Activated CD8-positive, alpha-beta memory T cell treated with anti-CD3 and anti-CD28 coated beads, Interleukin-2, amount 50 U/mL, for 24 hours (primary cell): ENCODE measurements around the gene STAT5B.
"Not testable (repeated sequence)": the region's sequence is repeated elsewhere in the genome, so short reads cannot be mapped to it uniquely, and the experiment has no call there.

ENCODE experiments used
- DNase-seq: peaks from one replicate; pipeline ENCODE4 v3.0.0-alpha.2; 2020; ENCODE audit errors: extremely low read depth

Gene STAT5B

DNA sequence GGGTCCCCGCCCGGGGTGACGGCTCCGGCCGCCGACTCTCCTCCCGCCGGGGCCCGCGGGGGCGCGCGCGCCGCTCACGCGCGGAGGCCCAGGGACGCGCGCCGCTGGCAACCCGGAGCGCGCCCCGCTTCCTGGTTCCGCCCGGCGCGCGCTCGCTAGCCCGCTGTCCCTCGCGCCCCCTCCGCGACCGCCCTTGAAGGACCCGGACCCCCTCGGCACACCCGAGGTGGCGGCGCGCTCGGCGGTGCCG lies at the start of gene STAT5B:
TSS of gene STAT5B (minus strand) at position 33 of the 250 bp plus-strand sequence. CDS start 44,264 bp downstream, outside the sequence.
- no peak for DNase-seq

DNA sequence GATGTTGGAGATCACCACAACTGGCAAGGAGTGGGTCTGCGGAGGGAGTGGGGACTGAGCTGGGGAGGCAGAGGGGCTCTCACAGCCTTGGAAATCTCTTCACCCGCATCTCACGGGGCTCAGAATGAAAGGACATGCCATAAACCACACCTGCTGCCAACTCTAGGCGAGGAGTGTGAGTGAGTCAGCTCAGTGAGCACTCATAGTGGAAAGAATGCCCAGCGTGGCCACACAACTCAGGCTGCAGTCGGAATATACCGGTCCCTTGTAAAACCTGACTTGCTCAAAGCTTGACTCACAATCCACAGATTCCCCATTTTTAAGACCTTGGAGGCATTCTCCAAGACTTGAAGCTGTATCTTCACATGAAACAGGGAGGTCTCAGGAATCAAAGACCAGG lies 48.8 kb upstream of the STAT5B start:
- DNase-seq, result no peak

DNA sequence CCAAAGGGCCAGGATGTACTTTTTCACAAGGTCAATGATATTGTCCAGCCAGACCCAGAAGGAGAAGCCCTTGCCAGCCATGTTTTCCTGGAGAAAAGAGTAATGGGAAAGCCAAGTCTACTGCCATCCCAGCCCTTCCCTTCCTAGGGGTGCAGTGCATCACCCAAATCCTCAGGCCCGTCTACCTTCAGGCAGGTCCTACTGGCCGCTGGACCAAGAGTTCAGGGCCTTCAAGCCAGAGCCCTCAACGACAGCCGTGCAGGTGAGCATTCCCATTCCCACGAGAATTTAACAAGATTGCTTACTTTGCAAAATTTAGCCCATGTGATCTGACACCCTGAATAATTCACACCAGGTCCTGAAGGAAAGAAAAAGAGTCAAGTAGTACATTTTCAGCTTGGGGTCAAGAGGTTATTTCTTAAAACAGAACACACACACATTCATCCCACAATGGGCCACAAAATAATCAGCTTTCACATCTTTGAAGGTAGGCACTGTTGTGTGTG lies 47.1 kb upstream of the STAT5B start:
- DNase-seq, result no peak

DNA sequence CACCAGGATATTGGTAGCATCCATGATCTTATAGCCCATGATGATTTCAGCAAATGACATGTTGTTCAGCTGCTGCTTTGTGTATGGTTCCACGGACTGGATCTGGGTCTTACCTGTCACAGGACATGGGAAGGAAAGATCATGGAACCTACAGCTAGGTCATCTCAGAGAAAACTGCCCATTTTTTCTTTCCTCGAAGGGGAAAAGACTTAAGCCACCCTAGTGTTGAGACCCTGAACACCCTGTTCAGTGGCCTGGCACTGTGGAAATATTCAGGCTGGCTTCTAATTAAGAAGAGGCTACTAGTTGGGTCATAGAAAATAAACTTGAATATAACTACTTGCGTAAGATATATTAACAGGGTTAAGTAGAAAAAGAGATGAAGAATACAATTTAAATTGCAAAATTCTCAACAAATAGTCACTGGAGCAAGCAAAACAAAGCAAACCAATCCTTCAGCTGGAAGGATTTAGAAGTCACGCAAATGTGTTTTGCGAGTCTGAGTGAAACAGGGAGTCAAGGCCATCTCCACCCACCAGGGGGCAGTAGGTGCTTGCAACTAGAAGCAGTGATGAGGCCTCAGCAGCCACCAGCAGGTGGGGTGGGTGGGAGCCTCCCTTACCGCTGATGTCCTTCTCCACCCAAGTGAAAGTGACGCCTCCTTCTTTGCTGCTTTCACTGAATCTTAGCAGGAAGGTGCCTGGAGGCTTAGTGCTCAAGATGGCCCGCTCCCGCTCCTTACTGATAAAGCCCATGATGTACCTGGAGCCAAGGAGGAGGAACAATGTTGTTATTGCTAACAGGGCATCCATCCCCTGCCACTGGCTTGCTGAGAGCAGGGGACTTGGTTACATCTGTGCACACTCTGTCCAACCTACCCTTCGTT lies 46.4 kb upstream of the STAT5B start:
- peak; percentile 93 for DNase-seq

DNA sequence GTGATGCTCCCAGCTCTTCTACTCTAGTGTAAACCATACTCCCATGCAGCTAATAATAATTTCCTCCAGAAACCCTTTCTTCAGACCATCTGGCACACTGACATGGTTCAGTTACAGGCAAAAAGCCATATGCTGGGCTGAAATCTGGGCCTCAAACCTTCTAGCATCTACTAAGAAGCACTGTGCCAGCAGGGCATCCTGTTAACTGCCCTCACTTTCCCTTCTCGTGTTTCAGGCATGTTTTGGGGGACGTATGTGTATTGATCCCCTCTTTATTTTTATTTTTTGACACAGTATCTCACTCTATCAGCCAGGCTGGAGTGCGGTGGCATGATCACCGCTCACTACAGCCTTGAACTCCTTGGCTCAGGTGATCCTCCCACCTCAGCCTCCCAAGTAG lies 45.4 kb upstream of the STAT5B start:
- no peak for DNase-seq

DNA sequence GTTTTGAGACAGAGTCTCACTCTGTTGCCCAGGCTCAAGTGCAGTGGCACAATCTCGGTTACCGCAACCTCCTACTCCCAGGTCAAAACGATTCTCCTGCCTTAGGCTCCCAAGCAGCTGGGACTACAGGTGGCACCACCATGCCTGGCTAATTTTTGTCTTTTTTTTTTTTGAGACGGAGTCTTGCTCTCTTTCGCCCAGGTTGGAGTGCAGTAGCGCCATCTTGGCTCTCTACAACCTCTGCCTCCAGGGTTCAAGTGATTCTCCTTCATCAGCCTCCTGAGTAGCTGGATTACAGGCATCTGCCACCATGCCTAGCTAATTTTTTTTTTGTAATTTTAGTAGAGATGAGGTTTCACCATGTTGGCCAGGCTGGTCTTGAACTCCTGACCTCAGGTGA lies 41.8 kb upstream of the STAT5B start:
- DNase-seq, result not testable (repeated sequence)

DNA sequence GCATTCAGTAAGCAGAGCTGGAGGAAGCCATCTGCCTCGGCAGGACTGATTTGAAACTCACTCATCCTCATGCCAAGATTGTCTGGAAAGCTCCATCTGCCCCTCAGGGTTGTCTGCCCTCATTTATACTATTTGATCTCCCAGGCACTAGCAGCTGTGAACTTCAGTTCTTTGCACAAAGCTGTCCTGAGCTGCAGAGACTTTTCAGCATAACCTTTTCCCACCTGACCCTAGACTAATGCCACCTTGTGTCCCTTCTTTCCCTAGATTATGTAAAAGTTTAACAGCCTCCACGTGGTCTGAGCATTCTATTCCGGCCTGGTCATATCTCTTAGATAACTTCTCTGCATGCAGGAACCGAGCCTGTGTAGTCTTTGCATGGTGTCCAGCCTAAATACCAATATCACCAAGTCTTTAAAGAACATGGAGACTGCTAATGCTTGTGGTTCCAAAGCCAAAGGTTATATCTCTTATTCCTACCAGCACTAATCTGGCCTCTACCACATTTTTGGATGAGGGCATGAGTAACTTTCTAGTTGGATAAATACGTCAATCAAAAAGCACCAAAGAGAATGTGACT lies 41.2 kb upstream of the STAT5B start:
- no peak for DNase-seq

DNA sequence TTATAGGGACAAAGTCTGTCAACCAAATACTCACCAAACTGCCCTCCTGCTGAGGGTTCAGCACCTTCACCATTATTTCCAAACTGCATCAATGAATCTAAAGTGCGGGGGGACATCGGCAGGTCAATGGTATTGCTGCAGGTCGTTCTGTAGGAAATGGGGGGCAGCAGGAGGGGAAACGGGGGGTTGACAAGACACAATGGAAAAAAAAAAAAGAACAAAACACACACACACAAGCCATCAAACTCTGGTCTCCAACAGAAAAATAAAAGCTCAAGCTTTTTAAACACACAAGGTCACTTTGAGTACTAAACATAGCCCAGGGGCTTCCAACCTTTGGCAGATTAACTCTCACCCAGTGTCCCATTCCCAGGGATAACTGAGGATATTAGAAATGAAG lies 40.6 kb upstream of the STAT5B start:
- DNase-seq, result no peak

DNA sequence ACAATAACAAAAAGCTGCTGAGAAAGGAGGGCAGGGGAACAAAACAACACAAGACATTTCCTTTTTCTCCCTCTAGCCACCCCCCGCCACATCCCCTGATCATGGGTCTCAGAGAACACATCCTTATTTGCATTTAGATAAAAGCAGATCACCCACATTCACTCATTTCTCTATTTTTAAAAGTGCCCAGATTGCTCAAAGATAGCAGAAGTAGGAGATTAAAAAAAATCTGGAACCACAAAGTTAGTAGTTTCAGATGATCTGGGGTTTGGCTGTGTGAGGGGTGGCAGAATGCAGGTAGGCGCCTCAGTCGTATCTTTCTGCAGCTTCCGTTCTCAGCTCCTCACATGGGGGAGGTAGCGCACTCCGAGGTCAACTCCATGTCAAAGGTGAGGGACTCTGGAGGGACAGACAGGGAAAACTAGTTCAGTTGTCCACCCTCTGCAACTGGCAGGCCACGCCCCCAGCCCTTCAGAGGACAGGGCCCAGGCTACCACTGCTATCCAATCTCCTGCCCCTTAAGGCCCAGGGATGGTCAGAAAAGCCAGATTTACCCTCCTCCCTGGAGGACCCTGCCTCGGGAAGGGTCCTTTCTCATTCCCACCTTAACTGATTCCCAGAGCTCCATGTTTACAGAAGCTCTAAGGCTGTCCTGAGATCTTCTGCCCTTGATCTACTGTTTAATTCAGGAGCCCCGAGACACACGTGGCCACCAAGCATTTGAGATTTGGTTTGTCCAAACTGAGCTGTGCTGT lies 39.4 kb upstream of the STAT5B start:
- no peak for DNase-seq

DNA sequence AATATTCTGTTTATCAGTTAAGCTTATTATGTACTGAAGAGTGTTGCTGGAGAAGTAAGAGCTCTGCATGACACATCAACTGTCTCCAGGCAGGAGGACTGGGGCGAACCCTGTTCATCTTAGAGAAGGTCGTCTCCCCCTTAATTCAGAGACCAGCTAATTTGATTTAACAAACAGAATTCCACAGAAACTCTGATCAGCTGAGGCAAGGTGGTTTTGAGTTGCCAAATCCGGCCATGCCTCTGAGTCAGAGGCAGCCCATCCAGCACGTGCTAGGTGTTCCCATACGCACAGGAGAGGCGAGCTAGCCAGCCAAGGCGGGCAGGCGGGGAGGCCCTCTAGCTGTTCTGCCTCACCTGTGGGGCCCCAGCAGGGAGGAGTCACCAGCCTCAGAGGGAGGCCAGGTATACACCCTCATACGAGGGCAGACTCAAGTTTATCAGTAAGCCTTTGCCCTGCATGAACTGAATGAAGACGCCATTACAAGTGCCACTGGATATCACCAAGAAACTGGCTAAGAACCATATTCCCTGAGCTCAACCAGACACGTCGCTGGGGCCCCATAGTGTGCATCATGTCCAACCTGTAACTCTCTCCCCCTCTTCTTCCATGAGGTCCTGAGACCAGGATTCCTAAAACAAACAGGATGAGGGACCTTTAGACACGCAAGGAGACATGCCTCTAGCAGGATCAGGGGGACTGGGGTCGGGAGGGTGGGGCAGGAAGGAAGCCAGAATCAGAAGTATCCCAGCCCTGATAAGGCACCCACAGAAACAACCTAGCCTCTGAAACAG lies 37.8 kb upstream of the STAT5B start:
- no peak for DNase-seq

DNA sequence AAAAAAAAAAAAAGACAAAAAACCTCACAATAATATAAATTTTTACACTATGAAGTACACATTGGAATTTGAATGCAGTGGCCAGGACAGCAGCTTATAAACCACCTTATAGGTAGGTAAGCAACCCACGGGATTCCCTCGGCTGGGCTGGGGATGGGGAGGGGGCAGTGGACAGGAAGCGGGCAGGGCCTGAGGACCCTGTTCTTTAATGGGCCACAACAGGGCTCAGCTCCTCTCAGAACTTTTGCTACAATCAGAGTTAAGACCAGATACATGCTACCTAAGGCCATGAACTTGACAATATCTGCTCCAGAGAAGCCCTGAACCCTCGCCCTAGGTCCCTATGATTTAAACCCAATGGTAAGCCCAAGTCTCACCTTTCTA lies 37.2 kb upstream of the STAT5B start:
- no peak for DNase-seq

DNA sequence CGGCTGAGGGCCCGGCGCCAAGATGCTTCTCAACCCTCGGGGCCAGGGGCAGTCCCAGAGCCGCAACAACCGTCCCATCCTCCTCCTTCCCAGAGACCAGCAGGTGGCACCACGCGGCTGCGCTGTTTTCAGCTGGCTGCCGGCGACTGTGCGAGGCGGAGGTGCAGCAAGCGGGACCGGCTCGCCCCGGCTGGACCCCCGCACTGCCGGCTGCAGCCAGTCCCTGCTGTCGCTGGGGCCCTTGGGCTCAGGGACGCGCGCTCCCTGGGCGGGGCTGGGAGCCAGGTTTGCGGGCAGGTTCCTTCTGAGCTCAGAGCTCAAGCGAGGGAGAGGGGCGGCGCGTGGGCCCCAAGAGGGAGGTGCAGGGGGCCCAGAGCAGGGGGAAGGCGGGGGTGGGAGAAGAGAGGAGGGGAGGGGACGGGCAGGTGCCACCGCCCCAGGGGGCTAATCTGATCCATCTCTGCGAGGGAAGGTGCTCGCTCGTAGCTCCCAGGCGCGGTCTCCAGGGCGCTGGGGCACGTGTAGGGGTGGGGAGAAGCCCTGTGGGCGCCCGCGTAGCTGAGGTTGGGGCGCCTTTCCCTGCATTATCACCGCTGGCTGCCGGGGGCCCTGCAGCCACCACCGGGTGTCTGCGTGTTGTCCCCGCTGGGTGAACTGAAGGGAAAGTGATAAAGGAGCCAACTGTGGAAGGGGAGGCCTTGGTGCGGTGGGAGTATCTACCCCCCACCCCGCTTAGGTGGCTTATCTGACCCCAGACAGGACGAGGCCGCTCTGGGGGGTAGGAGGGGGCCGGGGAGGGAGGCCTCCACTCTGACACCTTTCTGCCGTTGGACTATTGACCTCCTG lies 36.3 kb upstream of the STAT5B start:
- DNase-seq, result peak; percentile 41

DNA sequence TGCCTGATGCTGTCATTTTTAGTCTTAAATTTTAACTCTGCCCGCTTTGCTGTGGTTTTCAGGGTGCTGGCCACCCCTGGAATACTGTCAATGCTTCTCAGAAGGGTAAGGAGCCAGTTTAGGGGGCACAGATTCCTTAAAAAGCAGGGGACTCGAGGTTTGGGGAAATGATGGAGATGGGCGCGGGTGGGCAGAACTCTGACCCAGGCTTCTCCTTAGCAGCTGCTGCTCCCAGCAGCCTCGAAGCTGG lies 35.8 kb upstream of the STAT5B start:
- no peak for DNase-seq

DNA sequence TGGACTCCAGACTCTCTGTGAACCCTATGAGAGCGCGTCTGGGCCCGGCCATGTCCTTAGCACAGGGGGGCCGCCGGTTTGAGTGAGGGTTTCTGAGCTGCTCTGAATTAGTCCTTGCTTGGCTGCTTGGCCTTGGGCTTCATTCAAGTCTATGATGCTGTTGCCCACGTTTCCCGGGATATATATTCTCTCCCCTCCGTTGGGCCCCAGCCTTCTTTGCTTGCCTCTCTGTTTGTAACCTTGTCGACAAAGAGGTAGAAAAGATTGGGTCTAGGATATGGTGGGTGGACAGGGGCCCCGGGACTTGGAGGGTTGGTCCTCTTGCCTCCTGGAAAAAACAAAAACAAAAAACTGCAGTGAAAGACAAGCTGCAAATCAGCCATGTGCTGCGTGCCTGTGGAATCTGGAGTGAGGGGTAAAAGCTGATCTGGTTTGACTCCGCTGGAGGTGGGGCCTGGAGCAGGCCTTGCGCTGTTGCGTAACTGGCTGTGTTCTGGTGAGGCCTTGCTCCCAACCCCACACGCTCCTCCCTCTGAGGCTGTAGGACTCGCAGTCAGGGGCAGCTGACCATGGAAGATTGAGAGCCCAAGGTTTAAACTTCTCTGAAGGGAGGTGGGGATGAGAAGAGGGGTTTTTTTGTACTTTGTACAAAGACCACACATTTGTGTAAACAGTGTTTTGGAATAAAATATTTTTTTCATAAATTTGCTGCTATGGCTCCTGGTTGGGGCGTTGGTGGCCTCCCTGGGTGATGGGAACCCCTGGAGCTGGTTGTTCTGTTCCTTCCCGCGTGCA lies 35.2 kb upstream of the STAT5B start:
- DNase-seq, result no peak

DNA sequence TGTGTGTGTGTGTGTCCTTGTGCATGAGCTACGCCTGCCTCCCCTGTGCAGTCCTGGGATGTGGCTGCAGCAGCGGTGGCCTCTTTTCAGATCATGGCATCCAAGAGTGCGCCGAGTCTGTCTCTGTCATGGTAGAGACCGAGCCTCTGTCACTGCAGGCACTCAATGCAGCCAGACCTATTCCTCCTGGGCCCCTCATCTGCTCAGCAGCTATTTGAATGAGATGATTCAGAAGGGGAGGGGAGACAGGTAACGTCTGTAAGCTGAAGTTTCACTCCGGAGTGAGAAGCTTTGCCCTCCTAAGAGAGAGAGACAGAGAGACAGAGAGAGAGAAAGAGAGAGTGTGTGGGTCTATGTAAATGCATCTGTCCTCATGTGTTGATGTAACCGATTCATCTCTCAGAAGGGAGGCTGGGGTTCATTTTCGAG lies 34.6 kb upstream of the STAT5B start:
- DNase-seq, result no peak

DNA sequence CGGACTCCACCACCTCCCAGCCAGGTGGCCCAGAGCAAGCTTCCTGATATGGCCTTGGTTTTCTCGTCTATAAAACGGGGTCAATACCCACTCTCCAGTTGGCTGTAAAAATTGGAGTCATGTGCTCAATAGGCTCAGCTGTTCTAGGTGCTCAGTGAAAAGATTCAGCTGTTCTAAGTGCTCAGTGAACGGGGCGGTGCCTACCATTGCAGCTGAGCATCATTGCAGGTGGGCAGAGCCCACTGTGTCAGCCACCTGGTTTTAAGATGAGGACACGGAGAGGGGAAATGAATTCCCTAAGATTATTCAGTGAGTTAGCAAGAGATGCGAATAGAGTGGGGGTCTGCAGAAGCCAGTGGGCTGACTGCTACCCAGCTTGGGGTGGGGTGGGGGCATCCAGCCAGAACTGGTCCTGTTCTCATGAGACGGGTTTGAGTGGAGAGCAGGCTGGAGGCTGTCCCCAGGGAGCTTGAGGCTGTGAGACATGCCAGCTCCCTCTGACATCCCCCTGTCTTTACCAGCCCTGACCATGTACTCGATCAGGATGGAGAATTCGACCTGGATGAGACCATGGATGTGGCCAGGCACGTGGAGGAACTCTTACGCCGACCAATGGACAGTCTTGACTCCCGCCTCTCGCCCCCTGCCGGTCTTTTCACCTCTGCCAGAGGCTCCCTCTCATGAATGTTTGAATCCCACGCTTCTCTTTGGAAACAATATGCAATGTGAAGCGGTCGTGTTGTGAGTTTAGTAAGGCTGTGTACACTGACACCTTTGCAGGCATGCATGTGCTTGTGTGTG lies 34.0 kb upstream of the STAT5B start:
- no peak for DNase-seq

DNA sequence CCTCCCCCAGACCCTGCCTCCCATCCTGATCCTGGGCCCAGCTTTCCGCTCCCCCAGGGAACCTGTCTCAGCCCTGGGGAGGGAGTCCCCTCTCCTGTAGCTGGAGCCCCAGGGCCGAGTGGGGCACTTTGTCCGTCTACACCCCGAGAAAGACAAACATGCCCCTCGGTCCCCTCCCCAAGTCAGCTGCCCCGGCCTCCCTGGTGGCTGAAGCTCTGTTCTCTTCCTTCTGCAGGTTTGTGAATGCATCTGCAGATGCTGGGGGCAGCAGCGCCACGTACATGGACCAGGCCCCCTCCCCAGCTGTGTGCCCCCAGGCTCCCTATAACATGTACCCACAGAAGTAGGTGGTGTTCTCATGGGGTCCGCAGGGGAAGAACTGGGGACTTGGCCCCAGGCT lies 33.0 kb upstream of the STAT5B start:
- DNase-seq, result no peak

DNA sequence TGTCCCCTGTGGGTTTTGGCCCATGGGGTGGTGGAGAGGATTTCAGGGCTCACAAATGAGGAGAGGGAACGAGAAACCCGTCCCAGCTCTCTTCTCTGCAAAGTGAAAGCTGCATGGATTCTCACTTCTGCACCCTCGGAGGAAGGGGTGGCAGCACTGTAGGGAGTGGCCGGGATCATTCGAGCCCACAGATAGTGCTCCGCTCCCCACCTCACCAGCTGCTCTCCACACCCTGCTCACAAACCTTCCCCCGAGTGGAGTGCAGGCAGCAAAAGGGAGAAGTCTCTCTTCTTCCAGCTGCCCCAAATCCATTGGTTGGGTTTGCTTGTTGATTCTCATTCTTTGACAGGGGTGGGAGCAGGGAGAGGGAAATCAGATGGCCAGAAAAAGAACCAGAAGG lies 32.3 kb upstream of the STAT5B start:
- DNase-seq, result no peak

DNA sequence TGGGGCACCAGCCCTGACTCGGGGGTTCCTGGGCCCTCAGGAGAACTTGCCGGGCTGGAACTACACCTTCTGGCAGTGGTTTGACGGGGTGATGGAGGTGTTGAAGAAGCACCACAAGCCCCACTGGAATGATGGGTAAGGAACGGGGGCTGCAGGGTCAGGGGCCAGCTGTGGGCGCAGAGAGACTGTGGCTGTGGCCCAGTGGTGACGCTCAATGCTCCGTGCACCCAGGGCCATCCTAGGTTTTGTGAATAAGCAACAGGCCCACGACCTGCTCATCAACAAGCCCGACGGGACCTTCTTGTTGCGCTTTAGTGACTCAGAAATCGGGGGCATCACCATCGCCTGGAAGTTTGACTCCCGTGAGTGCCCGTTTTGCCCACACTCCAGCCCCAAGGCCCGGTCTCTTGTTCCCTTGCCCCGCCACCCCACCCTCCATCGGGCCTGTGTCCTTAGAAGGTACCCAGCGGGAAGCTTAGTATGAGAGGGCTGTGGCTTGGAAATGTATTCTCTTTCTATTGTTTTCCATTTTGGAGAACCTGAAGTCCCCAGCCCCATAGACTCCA lies 31.3 kb upstream of the STAT5B start:
- no peak for DNase-seq

DNA sequence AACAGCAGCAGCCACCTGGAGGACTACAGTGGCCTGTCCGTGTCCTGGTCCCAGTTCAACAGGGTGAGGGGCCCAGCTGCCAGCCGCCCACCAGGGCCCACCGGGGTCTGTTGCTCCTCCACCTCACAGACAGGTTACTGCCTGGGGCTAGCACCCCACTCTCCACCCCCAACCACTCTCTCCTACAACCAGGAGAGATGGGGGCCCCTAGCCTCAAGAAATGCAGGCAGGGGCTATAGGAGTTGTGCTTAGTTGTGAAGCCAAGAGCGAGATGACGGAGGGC lies 30.1 kb upstream of the STAT5B start:
- no peak for DNase-seq
